Mucosa of stomach (tissue), 1 donor: Measurements from ENCODE around the gene IGFBP5.
A peak's percentile ranks its signal among the peaks of the same experiment; 100 is the strongest.

ENCODE experiments used
- H3K27me3 ChIP-seq: one replicate; pipeline ENCODE4 v1.7.0; 2013; ENCODE audit warnings: mild to moderate bottlenecking, low read length; ENCODE audit not compliant: control insufficient read depth, insufficient read depth
- H3K36me3 ChIP-seq: one replicate; pipeline ENCODE4 v1.7.0; 2013; ENCODE audit warnings: low read length; ENCODE audit not compliant: control insufficient read depth, insufficient read depth
- H3K4me1 ChIP-seq: one replicate; pipeline ENCODE4 v1.7.0; 2013; ENCODE audit warnings: mild to moderate bottlenecking, low read length; ENCODE audit not compliant: control insufficient read depth, insufficient read depth
- H3K4me3 ChIP-seq: one replicate; pipeline ENCODE4 v1.7.0; 2013; ENCODE audit warnings: low read length
- H3K9ac ChIP-seq: one replicate; pipeline ENCODE4 v1.7.0; 2013; ENCODE audit warnings: mild to moderate bottlenecking, low read length, moderate library complexity
- H3K9me3 ChIP-seq: one replicate; pipeline ENCODE4 v1.7.0; 2013; ENCODE audit warnings: mild to moderate bottlenecking, low read length, moderate library complexity; ENCODE audit not compliant: control insufficient read depth
- donor health status: Pancreatic carcinoma.

The IGFBP5 gene

GRCh38 chr2:216658757-216659156 lies 36.6 kb downstream of the IGFBP5 start:
- H3K9me3 ChIP-seq, result no peaks in the 10 kb centered on the region
- H3K4me3 ChIP-seq, result no peak overlapping the region
- no peaks in the 10 kb centered on the region for H3K36me3 ChIP-seq
- H3K27me3 ChIP-seq, result no peaks in the 10 kb centered on the region
- no peak overlapping the region for H3K9ac ChIP-seq
- H3K4me1 ChIP-seq, result peaks cover 36% of the 10 kb centered on the region

GRCh38 chr2:216657980-216658379 lies 37.4 kb downstream of the IGFBP5 start:
- Histone ChIP-seq H3K4me3 (no peak overlapping the region), H3K9me3 (no peaks in the 10 kb centered on the region), H3K27me3 (no peaks in the 10 kb centered on the region), H3K4me1 (peaks cover 39% of the 10 kb centered on the region), H3K36me3 (no peaks in the 10 kb centered on the region), H3K9ac (no peak overlapping the region)

- H3K4me3 ChIP-seq, result no peak overlapping the region
- no peaks in the 10 kb centered on the region for H3K9me3 ChIP-seq
- no peak overlapping the region for H3K9ac ChIP-seq
- H3K27me3 ChIP-seq, result no peaks in the 10 kb centered on the region
- no peaks in the 10 kb centered on the region for H3K36me3 ChIP-seq
- peaks cover 46% of the 10 kb centered on the region for H3K4me1 ChIP-seq
Observed at GRCh38 chr2:216657086-216657855, 38.1 kb downstream of the IGFBP5 start.

- Histone ChIP-seq H3K27me3 (no peaks in the 10 kb centered on the region), H3K36me3 (no peaks in the 10 kb centered on the region), H3K9ac (no peak overlapping the region), H3K4me3 (no peak overlapping the region), H3K4me1 (peaks cover 57% of the 10 kb centered on the region), H3K9me3 (no peaks in the 10 kb centered on the region)
Observed at GRCh38 chr2:216654528-216655052, 40.8 kb downstream of the IGFBP5 start.

GRCh38 chr2:216653931-216654365 lies 41.4 kb downstream of the IGFBP5 start:
- Histone ChIP-seq H3K4me1 (peaks cover 55% of the 10 kb centered on the region), H3K4me3 (no peak overlapping the region), H3K9ac (no peak overlapping the region), H3K9me3 (no peaks in the 10 kb centered on the region), H3K36me3 (no peaks in the 10 kb centered on the region), H3K27me3 (no peaks in the 10 kb centered on the region)

GRCh38 chr2:216653093-216653799 lies 42.1 kb downstream of the IGFBP5 start:
- Histone ChIP-seq H3K4me1 (peaks cover 53% of the 10 kb centered on the region), H3K9me3 (no peaks in the 10 kb centered on the region), H3K4me3 (no peak overlapping the region), H3K9ac (no peak overlapping the region), H3K27me3 (no peaks in the 10 kb centered on the region), H3K36me3 (no peaks in the 10 kb centered on the region)

- no peaks in the 10 kb centered on the region for H3K9me3 ChIP-seq
- H3K4me3 ChIP-seq, result no peak overlapping the region
- H3K9ac ChIP-seq, result no peak overlapping the region
- H3K27me3 ChIP-seq, result no peaks in the 10 kb centered on the region
- peaks cover 54% of the 10 kb centered on the region for H3K4me1 ChIP-seq
- H3K36me3 ChIP-seq, result no peaks in the 10 kb centered on the region
Observed at GRCh38 chr2:216652566-216652965, 42.8 kb downstream of the IGFBP5 start.

- Histone ChIP-seq H3K9ac (peak overlapping the region; percentile 45), H3K4me3 (no peak overlapping the region), H3K36me3 (no peaks in the 10 kb centered on the region), H3K4me1 (peaks cover 55% of the 10 kb centered on the region), H3K27me3 (no peaks in the 10 kb centered on the region), H3K9me3 (no peaks in the 10 kb centered on the region)
Observed at GRCh38 chr2:216651351-216651881, 43.9 kb downstream of the IGFBP5 start.

- Histone ChIP-seq H3K27me3 (no peaks in the 10 kb centered on the region), H3K4me3 (no peak overlapping the region), H3K9ac (peak overlapping the region; percentile 45), H3K36me3 (no peaks in the 10 kb centered on the region), H3K4me1 (peaks cover 62% of the 10 kb centered on the region), H3K9me3 (no peaks in the 10 kb centered on the region)
Observed at GRCh38 chr2:216650626-216651257, 44.6 kb downstream of the IGFBP5 start.

- H3K36me3 ChIP-seq, result no peaks in the 10 kb centered on the region
- H3K9ac ChIP-seq, result no peak overlapping the region
- H3K4me3 ChIP-seq, result no peak overlapping the region
- H3K9me3 ChIP-seq, result no peaks in the 10 kb centered on the region
- H3K27me3 ChIP-seq, result no peaks in the 10 kb centered on the region
- H3K4me1 ChIP-seq, result peaks cover 70% of the 10 kb centered on the region
Observed at GRCh38 chr2:216649574-216649973, 45.8 kb downstream of the IGFBP5 start.

GRCh38 chr2:216648105-216648504 lies 47.2 kb downstream of the IGFBP5 start:
- Histone ChIP-seq H3K4me3 (no peak overlapping the region), H3K9ac (no peak overlapping the region), H3K36me3 (no peaks in the 10 kb centered on the region), H3K27me3 (no peaks in the 10 kb centered on the region), H3K9me3 (no peaks in the 10 kb centered on the region), H3K4me1 (peaks cover 70% of the 10 kb centered on the region)

- Histone ChIP-seq H3K36me3 (no peaks in the 10 kb centered on the region), H3K4me1 (peaks cover 58% of the 10 kb centered on the region), H3K9me3 (no peaks in the 10 kb centered on the region), H3K27me3 (no peaks in the 10 kb centered on the region), H3K4me3 (no peak overlapping the region), H3K9ac (peak overlapping the region; percentile 24)
Observed at GRCh38 chr2:216646116-216646515, 49.2 kb downstream of the IGFBP5 start.
